K562 (cell line): ENCODE measurements around the gene CARD18. TPM values are rescaled to one million over a fixed set of nuclear protein-coding genes. Genes with fewer than 3 reads are reported as not detected.
A peak's percentile ranks its signal among the peaks of the same experiment; 100 is the strongest.

Experiments used
- ATAC-seq: fragments of 200-7000 bp; cut with Tn5 transposase; 3 replicates; pipeline ENCODE4 v1.9.1; 2020; ENCODE audit warnings: moderate library complexity
- BruUV-seq: library from RNA; stranded (reverse); fragments of 400-500 nt; replicated peaks from 2 replicates; lab custom pipeline; 2021; lab: Mats Ljungman, UMichigan
- CTCF ChIA-PET: fragments of 300-600 bp; formaldehyde crosslinking; extraction: SDS; loops from one replicate; lab custom pipeline; 2021; ENCODE audit warnings: low intra/inter-chr PET ratio; lab: Yijun Ruan, JAX
- POLR2A ChIA-PET: fragments of 300-600, 350-650 bp; sonication (Branson Sonifier 250); formaldehyde crosslinking; extraction: SDS; loops from one replicate; lab custom pipeline; 2021; ENCODE audit warnings: antibody characterized with exemption, inconsistent platforms; lab: Yijun Ruan, JAX
- DNase-seq, 4 experiments: peaks; one replicate each; pipeline versions ENCODE4 v3.0.0 to v3.0.0-alpha.2; 2011 to 2018; ENCODE audit warnings: low spot score in 3 of 4, mixed read lengths in 3 of 4; ENCODE audit errors: extremely low read depth in 1 of 4
- FAIRE-seq: peaks from 2 replicates; lab custom pipeline; 2011; peaks lifted over from hg19 to GRCh38; lab: Jason Lieb, UNC
- H2AFZ ChIP-seq: 2 replicates; pipeline ENCODE4 v1.6.0; 2011; ENCODE audit warnings: low read depth, low read length, control low read depth, inconsistent platforms
- H3K27ac ChIP-seq: fragments of 200-600 bp; 3 replicates; pipeline ENCODE4 v1.8.0; 2011; ENCODE audit warnings: low read depth, mild to moderate bottlenecking, control low read depth, inconsistent platforms, low read length, moderate library complexity, mixed read lengths; ENCODE audit errors: extremely low read depth
- H3K27me3 ChIP-seq, 2 experiments: fragments of 300-600 bp in 1 of 2; 2 replicates in 1 of 2; 3 replicates in 1 of 2; pipeline versions ENCODE4 v1.6.0 to v1.8.0; 2011; ENCODE audit warnings: inconsistent platforms in 2 of 2, low read length in 2 of 2, mild to moderate bottlenecking in 1 of 2, mixed read lengths in 1 of 2, moderate library complexity in 1 of 2; ENCODE audit not compliant: control insufficient read depth in 2 of 2, insufficient read depth in 2 of 2
- H3K36me3 ChIP-seq: fragments of 300-600 bp; 3 replicates; pipeline ENCODE4 v1.8.0; 2011; ENCODE audit warnings: mild to moderate bottlenecking, low read length, inconsistent platforms; ENCODE audit not compliant: control insufficient read depth, insufficient read depth
- H3K4me1 ChIP-seq, 2 experiments: fragments of 200-600 bp in 1 of 2; replicated peaks in 1 of 2; 2 replicates in 1 of 2; 3 replicates in 1 of 2; pipeline versions ENCODE4 v1.5.1 to v1.8.0; 2011; ENCODE audit warnings: inconsistent platforms in 2 of 2, low read length in 2 of 2, mild to moderate bottlenecking in 1 of 2, mixed read lengths in 1 of 2, moderate library complexity in 1 of 2; ENCODE audit not compliant: control insufficient read depth in 2 of 2, insufficient read depth in 2 of 2
- H3K4me2 ChIP-seq: 2 replicates; pipeline ENCODE4 v1.6.1; 2011; ENCODE audit warnings: low read length, control low read depth, inconsistent platforms, mixed read lengths; ENCODE audit not compliant: insufficient read depth
- H3K4me3 ChIP-seq: fragments of 200-600 bp; sonication (generic), shearing (Covaris generic); 2 replicates; pipeline ENCODE4 v1.5.1; 2016; ENCODE audit warnings: control low read depth, inconsistent platforms
- H3K79me2 ChIP-seq: fragments of 200-600 bp; 3 replicates; pipeline ENCODE4 v1.8.0; 2011; ENCODE audit warnings: low read length, inconsistent platforms; ENCODE audit not compliant: control insufficient read depth, insufficient read depth
- H3K9ac ChIP-seq, 2 experiments: 2 replicates each; pipeline versions ENCODE4 v1.6.0 to v1.6.1; 2011; ENCODE audit warnings: low read depth in 2 of 2, low read length in 2 of 2, control low read depth in 1 of 2, inconsistent platforms in 1 of 2, mild to moderate bottlenecking in 1 of 2, mixed read lengths in 1 of 2; ENCODE audit not compliant: insufficient read depth in 1 of 2
- H3K9me1 ChIP-seq: one replicate; pipeline ENCODE4 v1.6.0; 2011; ENCODE audit warnings: inconsistent platforms, mild to moderate bottlenecking, low read length, moderate library complexity; ENCODE audit not compliant: control insufficient read depth, insufficient read depth
- H3K9me3 ChIP-seq: replicated peaks from 2 replicates; pipeline ENCODE4 v1.5.1; 2011; ENCODE audit warnings: low read depth, low read length, inconsistent platforms; ENCODE audit not compliant: control insufficient read depth, insufficient read depth
- H4K20me1 ChIP-seq: replicated peaks from 2 replicates; pipeline ENCODE4 v1.6.1; 2011; ENCODE audit warnings: low read length, inconsistent platforms, mixed read lengths; ENCODE audit not compliant: control insufficient read depth, insufficient read depth
- ARID3B ChIP-seq: fragments of 250-450 bp; sonication (Bioruptor Pico); IDR thresholded peaks from 2 replicates; pipeline ENCODE4 v1.4.0; 2020; ENCODE audit warnings: borderline replicate concordance
- ETS2 ChIP-seq: IDR thresholded peaks from 2 replicates; pipeline ENCODE4 v1.6.1; 2016; ENCODE audit warnings: borderline replicate concordance, missing genetic modification characterization, mild to moderate bottlenecking, moderate library complexity, missing compliant biosample characterization; ENCODE audit not compliant: poor library complexity, severe bottlenecking
- POLR2A ChIP-seq: fragments of 450-650 bp; conservative IDR thresholded peaks from 2 replicates; pipeline ENCODE4 v1.6.1; 2016
- TFE3 ChIP-seq: fragments of 450-650 bp; formaldehyde crosslinking; IDR thresholded peaks from 2 replicates; pipeline ENCODE4 v1.4.0; 2020; ENCODE audit warnings: mild to moderate bottlenecking, mixed read lengths
- WGBS: fragments of 100-300 bp; shearing (Covaris generic); methylation state at CpG from one replicate; pipeline ENCODE4 v1.1.6; 2016; ENCODE audit warnings: low coverage, mixed read lengths; ENCODE audit not compliant: insufficient coverage; ENCODE audit errors: missing lambda C conversion rate; 5-methylcytosine and 5-hydroxymethylcytosine counted together
- in situ Hi-C: fragments of 300-500 bp; cut with MboI; formaldehyde crosslinking; loops from 4 replicates; pipeline ENCODE4 v1.15.0; 2018; ENCODE audit warnings: inconsistent platforms, mixed read lengths
- intact Hi-C: fragments of 100-400 bp; cut with micrococcal nuclease; formaldehyde crosslinking; loops from 2 replicates; pipeline ENCODE4 v1.14.2; 2022
- polyA plus RNA-seq, 8 experiments: library from polyadenylated mRNA; depleted of rRNA in 4 of 8; stranded (reverse) in 5 of 8; unstranded in 3 of 8; fragments of >200 nt; fragmentation: Nextera tagmentation in 2 of 8; fragmentation: Illumina TruSeq in 1 of 8; extraction: Ambion mirVana in 2 of 8; extraction: Trizol in 1 of 8; gene quantifications; 2 replicates each; pipeline versions ENCODE4 v1.2.1 to v1.2.3, GENCODE V29; 2011 to 2014; ENCODE audit warnings: inconsistent platforms in 1 of 8, missing spikeins in 1 of 8
- total RNA-seq, 7 experiments: library from RNA; depleted of rRNA in 6 of 7; stranded (reverse); fragments of >200 nt in 6 of 7; fragmentation: Illumina TruSeq in 2 of 7; extraction: Trizol in 2 of 7; gene quantifications; 2 replicates each; pipeline versions ENCODE4 v1.2.1 to v1.2.3, GENCODE V29; 2011 to 2021; ENCODE audit warnings: low replicate concordance in 1 of 7

The CARD18 gene
- total and polyA plus RNA-seq, 9 of the 15 experiments (the other 6 are each of a cell fraction or from before 2014, with no cell fraction given): 1.5 to 4.7 (median 2.9) TPM

- no peak for TF ChIP-seq ARID3B (CRISPR knock-in tag)
- no peak for TF ChIP-seq POLR2A
Observed at GRCh38 chr11:105155679-105156078, 16.1 kb upstream of the CARD18 start (continued).

- Histone ChIP-seq H3K4me2 (no peak overlapping the region), H3K27me3 (no peaks in the 10 kb centered on the region), H3K9me1 (no peaks in the 10 kb centered on the region), H2AFZ (no peak overlapping the region), H3K4me1 (no peaks in the 10 kb centered on the region), H4K20me1 (no peaks in the 10 kb centered on the region), H3K4me3 (no peak overlapping the region), H3K79me2 (no peaks in the 10 kb centered on the region), H3K36me3 (no peaks in the 10 kb centered on the region), H3K9me3 (no peaks in the 10 kb centered on the region), H3K9ac (no peak overlapping the region), H3K27ac (no peak overlapping the region)
- in situ Hi-C loops: no loop called here
- FAIRE-seq (no peak), DNase-seq (no peak), ATAC-seq (no peak)
- intact Hi-C loops: no loop called here
- no TSS peak for BruUV-seq
- CTCF ChIA-PET: no interaction called here
- 0% methylated on average over 10 of the region's 11 CpGs for WGBS
- TF ChIP-seq TFE3 (CRISPR knock-in tag): peak; percentile 34; the same call in 1 of the 2 replicates
- TF ChIP-seq ETS2 (tag): no peak
- POLR2A ChIA-PET: no interaction called here
Observed at GRCh38 chr11:105153392-105153791, 13.8 kb upstream of the CARD18 start.
